ENCODE results near the gene HDAC4. TPM values are rescaled to one million over a fixed set of nuclear protein-coding genes. Genes with fewer than 3 reads are reported as not detected.
A peak's percentile ranks its signal among the peaks of the same experiment; 100 is the strongest.

Gene HDAC4
- total RNA-seq, 4 donors from 2014 or later = 68.0 to 123 (median 86.5) TPM

DNA sequence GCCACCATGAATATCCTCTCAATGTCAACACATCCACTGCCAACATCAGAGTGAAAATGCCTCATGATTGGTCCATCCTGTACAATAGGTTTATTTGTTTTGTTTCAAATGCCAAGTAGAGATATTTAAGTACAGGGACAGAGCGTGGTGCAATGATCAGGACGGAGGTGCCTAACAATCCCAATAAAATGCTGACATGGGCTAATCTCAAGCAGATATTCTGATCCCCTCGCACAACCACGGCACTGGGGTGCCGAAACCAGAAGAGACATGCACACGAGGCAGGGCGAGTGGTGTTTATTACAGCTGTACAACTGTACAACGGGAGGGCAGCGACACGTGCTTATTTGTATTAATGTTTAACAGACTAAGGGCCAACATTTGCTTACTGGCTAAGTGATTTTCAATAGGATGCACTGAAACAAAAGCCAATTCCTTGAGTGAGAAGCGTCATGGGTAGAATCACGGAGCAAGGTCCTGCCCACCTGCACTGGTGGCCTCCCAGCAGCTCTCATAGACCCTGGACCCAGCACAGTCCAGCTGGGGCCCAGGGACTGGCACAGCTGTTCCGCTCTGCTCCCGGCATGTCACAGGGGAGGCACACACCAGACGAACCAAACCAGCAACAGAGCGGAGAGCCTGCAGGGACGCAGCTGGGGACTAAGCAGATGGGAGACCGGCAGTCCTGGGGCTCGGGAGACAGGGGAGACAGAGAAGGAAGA, 101.4 kb downstream of the HDAC4 start:
- H3K9me3 ChIP-seq = no peaks in the 10 kb centered on the region
- peaks cover 0 to 94% (median 79%) of the 10 kb centered on the region in 4 donors for H3K4me1 ChIP-seq
- H3K4me3 ChIP-seq = no peak overlapping the region
- H3K27ac ChIP-seq = peak overlapping the region; percentile 4 to 90 (median 62)
- WGBS, 2 donors = 62 to 63% methylated on average over 19 of the region's 19 CpGs
- TF ChIP-seq POLR2A (IDR thresholded peaks at IDR 0.05) = no peak
- TF ChIP-seq, protein P1, sequence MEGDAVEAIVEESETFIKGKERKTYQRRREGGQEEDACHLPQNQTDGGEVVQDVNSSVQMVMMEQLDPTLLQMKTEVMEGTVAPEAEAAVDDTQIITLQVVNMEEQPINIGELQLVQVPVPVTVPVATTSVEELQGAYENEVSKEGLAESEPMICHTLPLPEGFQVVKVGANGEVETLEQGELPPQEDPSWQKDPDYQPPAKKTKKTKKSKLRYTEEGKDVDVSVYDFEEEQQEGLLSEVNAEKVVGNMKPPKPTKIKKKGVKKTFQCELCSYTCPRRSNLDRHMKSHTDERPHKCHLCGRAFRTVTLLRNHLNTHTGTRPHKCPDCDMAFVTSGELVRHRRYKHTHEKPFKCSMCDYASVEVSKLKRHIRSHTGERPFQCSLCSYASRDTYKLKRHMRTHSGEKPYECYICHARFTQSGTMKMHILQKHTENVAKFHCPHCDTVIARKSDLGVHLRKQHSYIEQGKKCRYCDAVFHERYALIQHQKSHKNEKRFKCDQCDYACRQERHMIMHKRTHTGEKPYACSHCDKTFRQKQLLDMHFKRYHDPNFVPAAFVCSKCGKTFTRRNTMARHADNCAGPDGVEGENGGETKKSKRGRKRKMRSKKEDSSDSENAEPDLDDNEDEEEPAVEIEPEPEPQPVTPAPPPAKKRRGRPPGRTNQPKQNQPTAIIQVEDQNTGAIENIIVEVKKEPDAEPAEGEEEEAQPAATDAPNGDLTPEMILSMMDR (IDR thresholded peaks at IDR 0.05) = no peak
- TF ChIP-seq EP300 (IDR thresholded peaks at IDR 0.05) = no peak
- DNase-seq (ENCODE audit: low spot score in 2 of 2) = no peak
- no peaks in the 10 kb centered on the region for H3K27me3 ChIP-seq
- no peaks in the 10 kb centered on the region for H3K36me3 ChIP-seq

DNA sequence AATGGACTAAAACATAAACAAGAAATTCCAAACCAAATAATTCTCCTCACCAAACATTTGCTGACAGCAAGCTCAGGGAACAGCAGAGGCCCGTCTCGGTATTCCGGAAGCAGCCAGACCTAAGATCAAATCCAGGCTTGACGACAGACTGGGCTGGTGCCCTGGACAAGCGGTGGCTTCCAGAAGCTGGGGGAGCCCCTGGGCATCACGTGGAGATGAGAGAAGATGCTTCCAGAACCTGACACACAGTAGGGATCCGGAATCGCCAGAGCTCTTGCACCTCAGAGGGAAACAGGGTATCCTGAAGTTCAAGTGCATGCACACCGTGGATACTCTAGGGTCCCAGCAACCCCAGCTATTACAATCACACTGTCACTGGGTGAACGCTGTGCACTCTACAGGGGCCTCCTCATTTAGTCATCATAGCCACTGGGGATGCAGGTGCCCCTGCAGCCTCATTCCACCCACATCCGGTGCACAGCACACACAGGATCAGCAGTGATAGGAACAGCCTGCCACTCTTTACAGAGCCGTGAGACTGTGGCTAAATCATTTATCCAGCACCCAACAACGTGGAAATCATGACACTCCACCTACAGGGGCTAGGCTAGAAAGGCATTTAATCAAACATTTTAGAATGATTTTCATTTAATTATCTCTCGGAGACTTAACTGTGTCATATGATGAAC, 102.6 kb downstream of the HDAC4 start:
- no peaks in the 10 kb centered on the region for H3K36me3 ChIP-seq
- H3K4me1 ChIP-seq = peaks cover 0 to 94% (median 73%) of the 10 kb centered on the region in 4 donors
- H3K4me3 ChIP-seq = no peak overlapping the region
- DNase-seq (ENCODE audit: low spot score in 2 of 2) = no peak
- H3K9me3 ChIP-seq = no peaks in the 10 kb centered on the region
- TF ChIP-seq POLR2A (IDR thresholded peaks at IDR 0.05) (no peak), EP300 (IDR thresholded peaks at IDR 0.05) (no peak)
- TF ChIP-seq, protein P1 (IDR thresholded peaks at IDR 0.05) = no peak
- no peaks in the 10 kb centered on the region for H3K27me3 ChIP-seq
- 74 to 76% methylated on average over 14 of the region's 14 CpGs for WGBS, 2 donors
- peak overlapping the region in 3 of 4 donors; percentile 9 to 87 (median 68) for H3K27ac ChIP-seq

DNA sequence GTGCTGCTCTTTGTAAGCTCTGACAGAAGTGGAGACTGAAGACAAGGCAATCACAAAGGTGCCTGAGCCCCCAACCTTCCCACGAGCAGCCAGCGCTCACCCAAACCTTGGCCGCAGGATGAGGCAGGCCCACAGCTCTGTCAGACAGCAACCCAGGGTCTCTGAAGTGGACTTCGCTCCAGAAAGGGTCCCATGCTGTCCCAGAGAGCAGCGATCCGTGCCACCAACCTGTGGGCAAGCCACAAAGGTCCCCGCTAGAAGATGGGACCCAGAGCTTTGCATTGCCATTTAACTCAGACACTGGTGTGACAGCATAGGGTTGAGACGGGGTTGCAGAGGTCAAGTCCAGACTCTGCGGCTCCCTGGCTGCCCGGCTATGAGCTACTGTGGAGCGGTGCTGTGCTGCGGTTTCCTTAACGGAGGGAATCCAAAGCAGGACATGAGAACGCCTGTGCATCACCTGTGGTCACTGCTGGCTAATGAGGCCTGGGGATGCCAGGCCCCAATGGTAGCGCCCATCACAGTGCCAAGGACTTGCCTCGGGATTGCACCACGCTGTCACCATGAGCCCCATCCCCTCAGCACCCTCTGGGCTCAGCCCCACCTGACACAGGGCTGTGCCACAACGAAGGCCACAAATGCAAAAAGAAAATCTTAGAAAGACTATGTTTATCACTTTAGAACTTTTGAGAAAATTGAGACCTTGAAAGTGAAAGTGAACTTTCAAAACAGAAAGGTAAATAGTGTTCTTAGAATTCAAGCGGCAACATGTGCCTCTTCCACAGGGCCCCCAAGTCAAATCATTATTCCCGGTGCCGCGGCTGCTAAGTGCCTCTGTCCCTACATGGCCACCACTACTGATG, 103.4 kb downstream of the HDAC4 start:
- WGBS, 2 donors = 77 to 80% methylated on average over 19 of the region's 22 CpGs

DNA sequence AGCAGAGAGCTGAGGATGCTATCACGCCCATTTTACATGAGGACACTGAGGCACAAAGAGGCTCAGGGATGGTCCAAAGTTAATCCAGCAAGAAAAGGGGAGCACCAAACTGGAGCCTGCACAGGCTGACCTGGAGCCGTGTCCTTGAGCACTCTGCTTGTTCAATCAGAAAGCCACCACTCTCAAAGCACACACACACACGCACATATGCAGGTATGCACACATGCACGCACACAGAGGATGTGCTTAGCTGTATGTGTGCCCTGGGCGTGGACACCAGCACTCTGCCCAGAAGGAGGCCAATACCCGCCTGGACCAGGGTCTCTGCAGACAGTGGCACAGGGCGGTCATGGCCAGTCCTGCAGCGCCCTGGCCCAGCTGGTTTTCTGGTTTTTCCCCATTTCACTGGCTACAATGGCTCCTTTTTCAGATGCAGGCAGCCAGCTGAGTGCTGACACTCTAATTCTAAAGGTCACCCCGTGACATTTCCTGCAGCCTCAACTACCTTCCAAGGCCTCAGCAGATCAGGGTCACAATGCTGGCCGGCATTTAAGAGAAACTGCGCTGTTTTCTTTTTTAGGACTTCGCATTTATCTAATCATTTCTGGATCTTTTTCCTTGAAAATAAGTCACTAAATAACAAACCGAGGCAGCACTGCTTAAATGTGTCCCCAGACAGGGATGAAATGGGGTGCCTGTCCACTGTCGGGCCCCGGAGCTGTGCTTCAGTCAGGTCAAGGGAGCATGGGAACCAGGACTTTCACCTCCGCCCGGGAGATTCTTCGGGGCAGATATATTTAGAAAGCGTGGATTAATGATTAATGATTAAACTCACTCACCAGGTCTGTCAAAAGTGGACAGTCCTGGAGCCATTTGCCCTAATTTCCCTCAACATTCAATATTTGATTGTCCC, 104.5 kb downstream of the HDAC4 start:
- H3K9me3 ChIP-seq = no peaks in the 10 kb centered on the region
- TF ChIP-seq POLR2A (IDR thresholded peaks at IDR 0.05) (no peak), EP300 (IDR thresholded peaks at IDR 0.05) (peak in 1 of 2 donors; percentile 81)
- TF ChIP-seq, protein P1 (IDR thresholded peaks at IDR 0.05) = no peak
- peak in 1 of 2 donors; percentile 11 for DNase-seq (ENCODE audit: low spot score in 2 of 2)
- no peaks in the 10 kb centered on the region for H3K36me3 ChIP-seq
- H3K4me3 ChIP-seq = no peak overlapping the region
- H3K4me1 ChIP-seq = peaks cover 0 to 94% (median 72%) of the 10 kb centered on the region in 4 donors
- H3K27me3 ChIP-seq = no peaks in the 10 kb centered on the region
- 55 to 58% methylated on average over 19 of the region's 19 CpGs for WGBS, 2 donors
- H3K27ac ChIP-seq = peak overlapping the region; percentile 9 to 87 (median 68)

More for the DNA sequence above, 103.4 kb downstream of the HDAC4 start:
- Histone ChIP-seq H3K27ac (peak overlapping the region in 3 of 4 donors; percentile 9 to 87 (median 68)), H3K4me1 (peaks cover 0 to 94% (median 72%) of the 10 kb centered on the region in 4 donors), H3K4me3 (no peak overlapping the region), H3K36me3 (no peaks in the 10 kb centered on the region), H3K9me3 (no peaks in the 10 kb centered on the region), H3K27me3 (no peaks in the 10 kb centered on the region)
- no peak for DNase-seq (ENCODE audit: low spot score in 2 of 2)
- TF ChIP-seq POLR2A (IDR thresholded peaks at IDR 0.05) = no peak
- TF ChIP-seq, protein P1 (IDR thresholded peaks at IDR 0.05) = no peak

All from tibial nerve (tissue), 4 donors.